ENCODE data around the gene GTPBP3.

GRCh38 chr19:17347361-17347760, 10.0 kb downstream of the GTPBP3 start:
- TF ChIP-seq CTCF (IDR thresholded peaks at IDR 0.05) (no peak), POLR2A (IDR thresholded peaks at IDR 0.05) (no peak)

All from thyroid gland (tissue), 4 donors.